ENCODE measurements around the gene RBCK1.

RBCK1 gene

DNA sequence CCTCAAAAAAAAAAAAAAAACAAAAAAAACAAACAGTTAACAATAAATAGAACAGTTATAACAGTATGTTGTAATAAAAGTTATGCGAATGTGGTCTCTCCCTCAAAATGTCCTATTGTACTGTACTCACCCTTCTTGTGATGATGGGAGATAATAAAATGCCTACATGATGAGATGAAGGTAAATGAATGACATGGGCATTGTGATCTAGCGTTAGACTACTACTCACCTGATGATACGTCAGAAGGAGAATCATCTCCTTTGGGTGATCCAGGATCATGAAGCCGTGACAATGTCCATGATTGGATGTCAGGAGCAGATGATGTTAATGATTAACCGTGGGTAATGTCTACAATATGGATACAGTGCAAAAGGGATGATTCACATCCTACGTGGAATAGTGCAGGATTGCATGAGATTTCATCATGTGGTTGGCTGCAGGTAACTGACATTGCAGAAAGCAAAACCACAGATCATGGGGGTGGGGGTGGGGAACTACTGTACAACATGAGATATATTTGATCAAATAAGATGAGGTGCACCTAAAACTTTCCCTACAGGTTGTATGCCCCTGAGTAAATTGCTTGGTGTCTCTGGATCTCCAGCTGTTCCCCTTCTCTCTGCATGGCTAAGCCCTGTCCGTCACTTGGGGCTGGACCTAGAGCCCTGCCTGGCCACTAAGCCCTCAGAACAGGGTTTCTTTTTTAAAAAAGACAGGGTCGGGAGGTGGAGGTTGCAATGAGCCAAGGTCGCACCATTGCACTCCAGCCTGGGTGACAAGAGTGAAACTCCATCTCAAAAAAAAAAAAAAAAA is 6.2 kb upstream of the RBCK1 start:
- TF ChIP-seq, protein P1, sequence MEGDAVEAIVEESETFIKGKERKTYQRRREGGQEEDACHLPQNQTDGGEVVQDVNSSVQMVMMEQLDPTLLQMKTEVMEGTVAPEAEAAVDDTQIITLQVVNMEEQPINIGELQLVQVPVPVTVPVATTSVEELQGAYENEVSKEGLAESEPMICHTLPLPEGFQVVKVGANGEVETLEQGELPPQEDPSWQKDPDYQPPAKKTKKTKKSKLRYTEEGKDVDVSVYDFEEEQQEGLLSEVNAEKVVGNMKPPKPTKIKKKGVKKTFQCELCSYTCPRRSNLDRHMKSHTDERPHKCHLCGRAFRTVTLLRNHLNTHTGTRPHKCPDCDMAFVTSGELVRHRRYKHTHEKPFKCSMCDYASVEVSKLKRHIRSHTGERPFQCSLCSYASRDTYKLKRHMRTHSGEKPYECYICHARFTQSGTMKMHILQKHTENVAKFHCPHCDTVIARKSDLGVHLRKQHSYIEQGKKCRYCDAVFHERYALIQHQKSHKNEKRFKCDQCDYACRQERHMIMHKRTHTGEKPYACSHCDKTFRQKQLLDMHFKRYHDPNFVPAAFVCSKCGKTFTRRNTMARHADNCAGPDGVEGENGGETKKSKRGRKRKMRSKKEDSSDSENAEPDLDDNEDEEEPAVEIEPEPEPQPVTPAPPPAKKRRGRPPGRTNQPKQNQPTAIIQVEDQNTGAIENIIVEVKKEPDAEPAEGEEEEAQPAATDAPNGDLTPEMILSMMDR (IDR thresholded peaks at IDR 0.05; ENCODE audit: insufficient read depth, low read depth, low read length, missing control alignments), result no peak
- H3K4me3 ChIP-seq (ENCODE audit: low read depth, low read length), result no peak overlapping the region
- DNase-seq (ENCODE audit: low read depth), result no peak

DNA sequence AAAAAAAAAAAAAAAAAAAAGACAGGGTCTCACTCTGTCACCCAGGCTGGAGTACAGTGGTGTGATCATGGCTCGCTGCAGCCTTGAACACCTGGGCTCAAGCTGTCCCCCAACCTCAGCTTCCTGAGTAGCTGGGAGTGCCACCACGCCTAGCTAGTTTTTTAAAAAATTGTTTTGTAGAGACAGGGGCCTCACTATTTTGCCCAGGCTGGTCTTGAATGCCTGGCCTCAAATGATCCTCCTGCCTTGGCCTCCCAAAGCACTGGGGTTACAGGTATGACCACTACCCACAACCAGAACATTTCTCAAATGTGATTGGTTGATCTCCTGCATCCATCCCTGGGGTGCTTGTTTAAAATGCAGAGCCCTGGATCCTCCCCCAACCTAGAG is 5.6 kb upstream of the RBCK1 start:
- no peak overlapping the region for H3K4me3 ChIP-seq (ENCODE audit: low read depth, low read length)
- peak; percentile 29 for DNase-seq (ENCODE audit: low read depth)
- TF ChIP-seq, protein P1 (IDR thresholded peaks at IDR 0.05; ENCODE audit: insufficient read depth, low read depth, low read length, missing control alignments), result no peak

DNA sequence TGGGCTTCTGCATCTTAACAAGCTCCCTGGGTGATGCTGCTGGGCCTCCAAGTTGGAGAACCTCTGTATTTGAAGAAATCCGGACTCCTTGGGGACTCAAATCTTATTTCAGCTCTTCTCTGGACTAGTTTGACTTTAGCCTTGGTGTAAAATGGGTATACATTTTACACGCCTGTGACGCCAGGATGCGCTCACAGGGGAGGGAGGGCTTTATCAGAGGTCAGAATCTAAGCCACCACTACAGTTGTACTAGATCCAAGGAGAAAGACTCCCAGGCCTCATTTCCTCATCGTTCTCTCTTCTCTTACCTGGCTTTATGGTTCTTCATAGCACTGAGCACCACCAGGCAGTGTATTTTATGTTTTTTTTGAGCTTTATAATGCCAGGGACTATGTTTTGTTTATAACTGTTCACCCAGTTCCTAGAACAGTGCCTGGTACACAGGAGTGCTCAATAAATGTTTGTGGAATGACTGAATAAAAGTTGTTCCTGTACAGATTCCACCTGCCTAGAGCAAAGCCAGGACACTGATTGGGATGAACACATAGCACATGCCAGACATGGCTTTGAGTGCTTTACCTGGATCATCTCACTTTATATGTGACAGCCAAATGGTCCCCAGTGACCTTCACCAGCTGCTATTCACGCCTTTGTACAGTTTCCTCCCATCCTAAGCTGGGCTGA is 5.1 kb upstream of the RBCK1 start:
- no peak for DNase-seq (ENCODE audit: low read depth)
- TF ChIP-seq, protein P1 (IDR thresholded peaks at IDR 0.05; ENCODE audit: insufficient read depth, low read depth, low read length, missing control alignments), result no peak
- no peak overlapping the region for H3K4me3 ChIP-seq (ENCODE audit: low read depth, low read length)

DNA sequence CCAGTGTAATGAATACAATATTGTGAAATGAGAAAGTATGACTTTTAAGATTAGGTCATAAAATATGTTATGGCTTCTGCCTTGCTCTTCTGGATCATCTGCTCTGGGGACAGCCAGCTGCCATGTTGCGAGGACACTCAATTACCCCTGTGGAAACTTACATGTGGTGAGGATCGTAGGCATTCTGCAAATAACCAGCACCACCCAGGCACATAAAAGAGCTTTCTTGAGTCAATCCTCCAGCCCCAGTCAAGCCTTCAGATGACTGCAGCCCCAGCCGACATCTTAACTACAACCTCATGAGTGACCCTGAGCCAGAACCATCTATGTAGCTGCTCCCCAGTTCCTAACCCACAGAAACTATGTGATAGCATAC is 4.5 kb upstream of the RBCK1 start:
- H3K4me3 ChIP-seq (ENCODE audit: low read depth, low read length), result no peak overlapping the region

DNA sequence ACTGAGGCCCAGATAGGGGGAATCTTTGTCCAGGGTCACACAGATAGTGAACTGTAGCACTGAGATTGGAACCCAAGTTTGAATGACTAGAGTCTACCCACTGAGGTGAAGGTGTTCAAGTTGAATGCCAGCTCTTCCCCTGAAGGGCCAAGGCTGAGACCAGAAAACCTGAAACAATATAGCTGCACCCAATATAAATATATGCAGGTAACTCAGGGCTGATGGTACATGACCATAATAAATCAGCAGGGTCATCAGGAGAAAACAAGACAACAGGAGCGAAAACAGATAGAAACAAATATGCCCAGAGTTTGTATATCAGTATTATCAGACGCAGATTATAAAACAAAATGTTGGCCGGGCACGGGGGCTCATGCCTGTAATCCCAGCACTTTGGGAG is 4.0 kb upstream of the RBCK1 start:
- TF ChIP-seq, protein P1 (IDR thresholded peaks at IDR 0.05; ENCODE audit: insufficient read depth, low read depth, low read length, missing control alignments), result no peak

More for the DNA sequence above, 4.5 kb upstream of the RBCK1 start:
- DNase-seq (ENCODE audit: low read depth), result no peak
- TF ChIP-seq, protein P1 (IDR thresholded peaks at IDR 0.05; ENCODE audit: insufficient read depth, low read depth, low read length, missing control alignments), result no peak

DNA sequence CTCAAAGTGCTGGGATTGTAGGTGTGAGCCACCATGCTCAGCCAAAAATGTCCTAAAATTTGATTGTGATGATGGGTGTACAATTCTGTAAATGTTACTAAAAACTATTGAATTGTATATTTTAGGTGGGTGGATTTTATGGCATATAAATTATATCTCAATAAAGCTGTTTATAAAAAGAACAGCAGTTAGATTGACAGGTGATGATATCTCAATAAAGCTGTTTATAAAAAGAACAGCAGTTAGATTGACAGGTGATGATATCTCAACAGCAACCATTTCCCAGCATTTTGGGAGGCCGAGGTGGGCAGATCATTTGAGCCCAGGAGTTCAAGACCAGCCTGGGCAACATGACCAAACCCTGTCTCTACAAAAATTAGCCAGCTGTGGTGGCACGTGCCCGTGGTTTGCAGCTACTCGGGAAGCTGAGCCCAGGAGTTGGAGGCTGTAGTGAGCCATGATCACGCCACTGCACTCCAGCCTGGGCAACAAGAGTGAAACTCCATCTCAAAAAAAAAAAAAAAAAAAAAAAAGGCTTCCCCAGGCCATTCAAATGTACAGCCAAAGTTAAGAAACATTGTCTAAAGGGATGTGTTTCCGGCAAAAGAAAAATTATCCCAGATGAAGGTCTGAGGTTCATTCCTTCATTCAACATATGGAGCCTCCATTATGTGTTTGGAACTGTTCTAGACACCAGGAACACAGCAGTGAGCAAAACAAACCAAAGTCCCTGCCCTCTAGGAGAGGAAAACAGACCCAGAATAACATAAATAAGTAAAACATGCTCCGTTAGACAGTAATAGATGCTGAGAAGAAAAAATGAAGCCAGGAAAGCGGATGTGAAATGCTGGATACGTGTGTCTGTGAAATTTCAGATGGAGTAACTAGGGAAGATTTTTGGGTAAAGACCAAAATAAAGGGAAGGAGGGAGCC is 1.6 kb upstream of the RBCK1 start:
- DNase-seq (ENCODE audit: low read depth), result no peak
- H3K4me3 ChIP-seq (ENCODE audit: low read depth, low read length), result no peak overlapping the region
- TF ChIP-seq, protein P1 (IDR thresholded peaks at IDR 0.05; ENCODE audit: insufficient read depth, low read depth, low read length, missing control alignments), result no peak

More for the DNA sequence above, 4.0 kb upstream of the RBCK1 start:
- H3K4me3 ChIP-seq (ENCODE audit: low read depth, low read length), result no peak overlapping the region
- DNase-seq (ENCODE audit: low read depth), result no peak

Data from GM12865 (cell line).